HepG2 (cell line): ENCODE data around the gene RAB35.

Experiments
- JUNB ChIP-seq: sonication (generic); formaldehyde crosslinking; IDR thresholded peaks from 2 replicates; pipeline ENCODE4 v1.8.0; 2022; ENCODE audit warnings: missing genetic modification reagents, mild to moderate bottlenecking, borderline replicate concordance
- NONO ChIP-seq, 2 experiments: fragments of 450-650 bp in 1 of 2; sonication (generic) in 1 of 2; formaldehyde crosslinking in 1 of 2; IDR thresholded peaks in 1 of 2; conservative IDR thresholded peaks in 1 of 2; 2 replicates each; pipeline versions ENCODE4 v1.6.1 to v1.8.0; 2017 to 2022; ENCODE audit warnings: mild to moderate bottlenecking in 1 of 2, missing genetic modification reagents in 1 of 2, moderate library complexity in 1 of 2
- POLR2A ChIP-seq, 2 experiments: IDR thresholded peaks; 2 replicates each; pipeline ENCODE4 v1.6.1; 2011; ENCODE audit warnings: low read depth in 2 of 2, low read length in 2 of 2, mild to moderate bottlenecking in 1 of 2, moderate library complexity in 1 of 2; ENCODE audit not compliant: insufficient read depth in 1 of 2
- RAD21 ChIP-seq: fragments of 450-650 bp; formaldehyde crosslinking; IDR thresholded peaks from 2 replicates; pipeline ENCODE4 v1.5.0; 2020; ENCODE audit warnings: mild to moderate bottlenecking
- ZBTB21 ChIP-seq: sonication (generic); formaldehyde crosslinking; IDR thresholded peaks from 2 replicates; pipeline ENCODE4 v1.4.0; 2020; ENCODE audit warnings: missing genetic modification reagents
- TF ChIP-seq, protein P1 (sequence below): IDR thresholded peaks from 2 replicates; pipeline ENCODE4 v1.6.1; 2018; ENCODE audit warnings: missing genetic modification reagents

DNA sequence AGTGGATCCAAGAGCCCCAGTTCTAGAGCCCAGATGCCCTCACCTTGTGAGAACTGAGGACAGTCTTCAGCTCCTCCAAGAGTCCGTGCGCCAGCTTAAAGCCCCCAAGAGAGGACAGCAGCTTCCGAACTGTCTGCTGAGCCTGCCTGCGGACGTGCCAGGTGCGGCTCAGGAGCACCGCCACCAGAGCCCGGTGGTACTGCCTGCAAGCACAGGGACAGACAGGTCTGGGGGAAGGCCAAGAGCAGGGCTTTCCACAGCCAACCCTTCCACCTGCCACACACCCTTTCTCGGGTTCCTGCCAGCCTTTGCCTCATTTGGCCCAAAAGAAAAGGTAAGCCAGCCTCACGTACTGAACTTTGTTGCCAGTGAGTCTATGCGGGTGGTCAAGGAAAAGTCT, 47.7 kb upstream of the RAB35 start:
- TF ChIP-seq NONO (IDR thresholded peaks at IDR 0.05) = no peak
- TF ChIP-seq NONO (CRISPR knock-in tag; conservative IDR thresholded peaks at IDR 0.05) = no peak
- no peak for TF ChIP-seq RAD21 (CRISPR knock-in tag)
- TF ChIP-seq, protein P1, sequence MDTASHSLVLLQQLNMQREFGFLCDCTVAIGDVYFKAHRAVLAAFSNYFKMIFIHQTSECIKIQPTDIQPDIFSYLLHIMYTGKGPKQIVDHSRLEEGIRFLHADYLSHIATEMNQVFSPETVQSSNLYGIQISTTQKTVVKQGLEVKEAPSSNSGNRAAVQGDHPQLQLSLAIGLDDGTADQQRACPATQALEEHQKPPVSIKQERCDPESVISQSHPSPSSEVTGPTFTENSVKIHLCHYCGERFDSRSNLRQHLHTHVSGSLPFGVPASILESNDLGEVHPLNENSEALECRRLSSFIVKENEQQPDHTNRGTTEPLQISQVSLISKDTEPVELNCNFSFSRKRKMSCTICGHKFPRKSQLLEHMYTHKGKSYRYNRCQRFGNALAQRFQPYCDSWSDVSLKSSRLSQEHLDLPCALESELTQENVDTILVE (CRISPR knock-in tag) = no peak
- no peak for TF ChIP-seq JUNB (CRISPR knock-in tag)
- no peak for TF ChIP-seq POLR2A (IDR thresholded peaks at IDR 0.05; ENCODE audit: insufficient read depth in 1 of 2, low read depth in 2 of 2, low read length in 2 of 2)
- no peak for TF ChIP-seq ZBTB21 (CRISPR knock-in tag)
